ENCODE results near the gene EDARADD.
A peak's percentile ranks its signal among the peaks of the same experiment; 100 is the strongest.

EDARADD gene

GRCh38 chr1:236394879-236395229, 768 bp downstream of the EDARADD start:
- DNase-seq = no peak

GRCh38 chr1:236395230-236395946, 1.3 kb downstream of the EDARADD start:
- DNase-seq = peak; percentile 33 to 67

- peak in 1 of 2 donors; percentile 28 for DNase-seq
Observed at GRCh38 chr1:236395947-236396664, 2.0 kb downstream of the EDARADD start.

GRCh38 chr1:236396665-236397043, 2.6 kb downstream of the EDARADD start:
- peak in 1 of 2 donors; percentile 16 for DNase-seq

- DNase-seq = no peak
Observed at GRCh38 chr1:236397173-236397759, 3.2 kb downstream of the EDARADD start.

GRCh38 chr1:236398538-236398937, 4.5 kb downstream of the EDARADD start:
- DNase-seq = no peak

- DNase-seq = no peak
Observed at GRCh38 chr1:236400061-236400603, 6.0 kb downstream of the EDARADD start.

GRCh38 chr1:236401698-236402097, 7.6 kb downstream of the EDARADD start:
- no peak for DNase-seq

- no peak for DNase-seq
Observed at GRCh38 chr1:236403905-236404696, 10.0 kb downstream of the EDARADD start.

- DNase-seq = no peak
Observed at GRCh38 chr1:236407059-236407458, 13.0 kb downstream of the EDARADD start.

GRCh38 chr1:236413688-236414087, 19.6 kb downstream of the EDARADD start:
- DNase-seq = no peak

GRCh38 chr1:236416165-236416564, 22.1 kb downstream of the EDARADD start:
- peak; percentile 68 to 91 for DNase-seq

- DNase-seq = peak in 1 of 2 donors; percentile 71
Observed at GRCh38 chr1:236417336-236417735, 23.2 kb downstream of the EDARADD start.

- DNase-seq = no peak
Observed at GRCh38 chr1:236419502-236419901, 25.4 kb downstream of the EDARADD start.

GRCh38 chr1:236421022-236421421, 26.9 kb downstream of the EDARADD start:
- no peak for DNase-seq

GRCh38 chr1:236421850-236422516, 27.9 kb downstream of the EDARADD start:
- DNase-seq = no peak

GRCh38 chr1:236422517-236422876, 28.4 kb downstream of the EDARADD start:
- DNase-seq = no peak

GRCh38 chr1:236425031-236425663, 31.1 kb downstream of the EDARADD start:
- peak; percentile 41 to 44 for DNase-seq

GRCh38 chr1:236426215-236426614, 32.1 kb downstream of the EDARADD start:
- DNase-seq = no peak

GRCh38 chr1:236429715-236430274, 35.7 kb downstream of the EDARADD start:
- no peak for DNase-seq

GRCh38 chr1:236433819-236434315, 39.8 kb downstream of the EDARADD start:
- no peak for DNase-seq
